ENCODE data around the gene PAXX. TPM values are rescaled to one million over a fixed set of nuclear protein-coding genes. Genes with fewer than 3 reads are reported as not detected.
A peak's percentile ranks its signal among the peaks of the same experiment; 100 is the strongest.

PAXX gene
- total and polyA plus RNA-seq, 9 of the 15 experiments (the other 6 are each of a cell fraction or from before 2014, with no cell fraction given): 1.2 to 175 (median 38.5) TPM

DNA sequence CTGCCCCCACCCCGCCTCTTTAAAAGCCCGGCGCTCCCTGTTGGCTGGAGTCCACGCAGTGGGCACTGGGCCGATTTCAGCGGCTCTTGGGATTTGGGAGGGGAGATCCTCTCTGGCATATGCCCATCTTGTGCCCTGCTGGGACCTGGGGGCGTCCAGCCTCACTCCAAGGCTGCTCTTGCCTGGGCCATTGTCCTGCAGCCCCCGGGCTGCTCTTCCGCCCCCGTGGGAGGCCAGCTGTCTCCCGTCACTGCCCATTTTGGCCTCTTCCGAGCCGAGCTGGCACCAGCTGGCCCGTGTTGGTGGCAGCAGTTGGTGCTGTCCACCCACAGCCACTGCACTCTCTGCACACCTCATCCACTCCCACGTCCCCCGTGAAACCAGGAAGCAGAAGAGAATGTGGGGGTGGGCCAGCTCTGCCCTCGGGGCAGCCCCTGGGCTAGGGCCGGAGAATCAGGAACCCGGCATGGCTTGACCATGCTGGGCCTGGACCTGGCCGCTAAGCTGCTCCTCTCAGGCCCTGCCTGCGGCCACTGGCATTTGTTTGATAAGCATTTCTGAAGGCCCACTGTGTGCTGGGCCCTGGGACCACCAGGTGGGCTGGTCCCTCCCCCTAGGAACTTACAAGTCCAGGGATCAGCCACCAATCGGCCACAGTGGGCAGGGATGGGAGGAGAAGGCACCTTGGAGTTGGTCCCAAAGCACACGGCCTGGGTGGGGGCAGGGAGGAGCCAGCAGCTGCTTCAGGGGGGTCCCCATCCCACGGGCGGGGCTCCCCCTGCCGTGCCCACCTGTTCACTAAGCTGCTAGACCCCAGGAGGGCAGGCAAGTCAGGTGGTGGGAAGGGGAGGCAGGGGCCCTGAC is 45.0 kb upstream of the PAXX start:
- Histone ChIP-seq H3K9me1 (ENCODE audit: control insufficient read depth, insufficient read depth, low read length) (peaks cover 2% of the 10 kb centered on the region), H3K27me3 (ENCODE audit: control insufficient read depth in 2 of 2, insufficient read depth in 2 of 2, low read length in 2 of 2) (no peaks in the 10 kb centered on the region), H3K4me1 (replicated peaks in 1 of 2; ENCODE audit: control insufficient read depth in 2 of 2, insufficient read depth in 2 of 2, low read length in 2 of 2) (peaks cover 24 to 84% of the 10 kb centered on the region in 2 experiments), H3K36me3 (ENCODE audit: control insufficient read depth, insufficient read depth, low read length) (peaks cover 12% of the 10 kb centered on the region; the same call in 1 of the 3 replicates), H3K4me2 (ENCODE audit: insufficient read depth, low read length) (no peak overlapping the region), H3K9me3 (replicated peaks; ENCODE audit: control insufficient read depth, insufficient read depth, low read depth, low read length) (no peaks in the 10 kb centered on the region), H3K4me3 (no peak overlapping the region), H2AFZ (ENCODE audit: low read depth, low read length) (no peak overlapping the region), H4K20me1 (replicated peaks; ENCODE audit: control insufficient read depth, insufficient read depth, low read length) (no peaks in the 10 kb centered on the region), H3K27ac (ENCODE audit: extremely low read depth, low read depth, low read length) (no peak overlapping the region), H3K79me2 (ENCODE audit: control insufficient read depth, insufficient read depth, low read length) (peaks cover 22% of the 10 kb centered on the region), H3K9ac (ENCODE audit: insufficient read depth in 1 of 2, low read depth in 2 of 2, low read length in 2 of 2) (peak overlapping the region in 1 of 2 experiments; percentile 86; a peak in 2 of 4 replicates)
- ATAC-seq (no peak), FAIRE-seq (no peak), DNase-seq (ENCODE audit: extremely low read depth in 1 of 4, low spot score in 3 of 4) (no peak)
- no TSS peak for BruUV-seq (replicated peaks)
- in situ Hi-C loops (cut with MboI) (loop anchor here (5.0 kb wide), 1 partner anchor 90 kb away; no protein-coding TSS in a partner anchor), intact Hi-C loops (cut with micrococcal nuclease) (loop anchor here (5.0 kb wide), 2 partner anchors 45 to 160 kb away; partner anchors contain the start of gene PAXX)
- CTCF ChIA-PET (ENCODE audit: low intra/inter-chr PET ratio): interaction anchor here (2.0 to 3.4 kb wide), 2 partner anchors 81 to 87 kb away, joined by 17 to 47 read pairs; partner anchors contain the start of gene ABCA2
- TF ChIP-seq ZNF253 (CRISPR knock-in tag; conservative IDR thresholded peaks at IDR 0.05) (no peak), SUPT5H (IDR thresholded peaks at IDR 0.05) (no peak), CC2D1A (IDR thresholded peaks at IDR 0.05) (no peak), ZKSCAN1 (IDR thresholded peaks at IDR 0.05; ENCODE audit: low read depth, low read length) (peak; percentile 80), IRF2 (CRISPR knock-in tag; IDR thresholded peaks at IDR 0.05) (0 out of 2 replicates have a peak, but pooled peaks have one; percentile 41)
- POLR2A ChIA-PET: interaction anchor here (0.8 to 1.9 kb wide), 4 partner anchors 10 to 88 kb away, joined by 3 to 8 read pairs (median 6); no protein-coding TSS in a partner anchor
- 79% methylated on average over 19 of the region's 26 CpGs for WGBS (ENCODE audit: insufficient coverage, low coverage, missing lambda C conversion rate)

Data from K562 (cell line).